ENCODE measurements around the gene MYO18B. TPM values are rescaled to one million over a fixed set of nuclear protein-coding genes. Genes with fewer than 3 reads are reported as not detected.
A peak's percentile ranks its signal among the peaks of the same experiment; 100 is the strongest.
"Not testable (repeated sequence)": the region's sequence is repeated elsewhere in the genome, so short reads cannot be mapped to it uniquely, and the experiment has no call there.

Gene MYO18B
- polyA plus RNA-seq, 3 donors: 0.16 to 0.21 (median 0.20) TPM

DNA sequence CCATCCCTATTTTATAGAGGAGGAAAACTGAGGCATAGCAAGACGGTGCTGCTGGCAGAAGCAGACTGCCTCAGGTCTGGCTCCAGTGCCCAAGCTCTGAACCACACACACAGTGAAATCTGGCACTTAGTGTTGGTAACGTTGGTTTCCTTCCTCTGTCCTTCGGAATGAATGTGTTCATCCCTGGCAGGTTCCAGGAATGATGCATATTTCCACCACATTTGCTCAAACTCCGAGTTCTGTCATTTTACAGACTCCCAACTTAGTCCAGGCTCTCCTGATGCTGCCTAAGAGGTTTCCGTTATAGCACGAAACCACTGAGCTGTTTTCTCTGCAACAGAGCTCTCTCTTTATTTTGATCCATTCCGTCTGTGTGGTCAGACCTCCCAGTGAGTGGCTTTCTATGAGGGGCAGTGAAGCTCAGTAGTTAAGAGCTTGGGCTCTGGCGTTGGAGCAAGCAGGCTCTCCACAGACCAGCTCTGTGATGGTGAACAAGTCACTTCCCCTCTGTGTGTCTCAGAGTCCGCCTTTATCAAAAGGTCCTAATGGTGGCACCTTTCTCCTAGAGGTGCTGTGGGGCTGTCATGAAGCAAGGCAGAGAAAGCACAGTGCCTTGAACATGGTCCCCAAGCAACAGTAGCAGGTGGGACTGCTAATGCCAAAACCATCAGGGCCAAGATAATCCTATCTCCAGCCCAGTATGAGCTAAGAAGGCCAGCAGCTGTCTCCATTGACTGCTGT, 200.3 kb downstream of the MYO18B start:
- no peak for DNase-seq

DNA sequence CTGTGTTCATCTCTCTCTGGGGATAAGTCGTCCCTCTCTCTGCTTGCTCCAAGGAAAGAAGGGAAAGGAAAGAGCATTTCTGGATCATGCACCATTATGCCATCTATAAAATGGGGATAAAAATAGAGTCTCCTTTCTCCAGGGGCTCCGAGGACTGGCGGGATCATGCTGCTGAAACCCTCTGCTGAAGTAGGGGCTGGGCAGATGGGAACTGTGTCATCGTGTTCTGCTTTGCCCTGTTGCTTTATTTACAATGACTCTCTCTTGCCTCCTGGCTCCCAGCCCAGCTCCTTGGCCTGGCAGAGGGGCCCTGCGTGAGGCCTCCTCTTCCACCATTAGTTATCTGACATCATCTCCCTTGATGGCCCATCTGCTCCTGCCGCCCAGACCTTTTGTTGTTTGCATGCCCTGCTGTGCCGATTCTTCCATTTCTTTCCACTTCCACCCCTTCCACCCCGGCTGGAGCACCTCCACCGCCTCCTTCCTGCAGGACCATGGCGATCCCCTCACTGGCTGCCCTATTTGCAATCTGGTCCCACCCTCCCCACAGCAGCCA, 200.9 kb downstream of the MYO18B start:
- DNase-seq: no peak

DNA sequence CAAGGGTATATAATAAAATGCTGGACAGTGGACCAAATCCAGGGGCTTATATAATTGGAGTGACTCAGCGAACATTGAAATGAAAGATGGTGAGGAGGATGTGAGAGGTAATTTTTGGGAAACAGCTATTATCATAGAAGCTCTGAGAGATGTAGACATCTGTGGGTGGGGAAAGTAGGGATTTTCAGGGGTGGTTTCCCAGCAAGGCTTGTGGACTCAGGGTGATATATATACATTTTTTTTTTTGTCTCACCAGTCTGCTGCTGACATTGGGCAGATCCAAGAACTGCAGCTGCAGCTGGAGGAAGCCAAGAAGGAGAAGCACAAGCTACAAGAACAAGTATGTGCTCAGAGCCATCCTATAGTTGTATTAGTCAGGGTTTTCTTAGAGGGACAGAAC, 208.1 kb downstream of the MYO18B start:
- no peak for DNase-seq

DNA sequence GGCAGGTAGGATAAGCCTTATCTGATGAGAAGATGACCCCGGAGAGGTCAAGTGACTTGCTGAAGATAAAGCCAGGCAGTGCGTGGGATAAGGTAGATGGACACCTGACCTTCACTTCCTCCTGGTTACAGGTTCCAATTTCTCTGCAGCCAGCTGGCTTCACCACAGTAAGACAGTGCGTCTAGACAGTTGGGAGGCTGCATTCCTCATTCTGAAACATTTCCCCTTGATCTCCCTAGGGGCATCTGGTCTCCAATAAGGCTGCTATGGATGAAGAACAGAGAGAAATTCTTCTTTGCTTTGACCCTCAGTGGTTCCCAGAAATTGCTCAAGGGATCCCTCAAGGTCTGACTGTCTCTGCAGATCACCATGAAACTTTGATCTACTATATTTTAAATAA, 211.3 kb downstream of the MYO18B start:
- no peak for DNase-seq

DNA sequence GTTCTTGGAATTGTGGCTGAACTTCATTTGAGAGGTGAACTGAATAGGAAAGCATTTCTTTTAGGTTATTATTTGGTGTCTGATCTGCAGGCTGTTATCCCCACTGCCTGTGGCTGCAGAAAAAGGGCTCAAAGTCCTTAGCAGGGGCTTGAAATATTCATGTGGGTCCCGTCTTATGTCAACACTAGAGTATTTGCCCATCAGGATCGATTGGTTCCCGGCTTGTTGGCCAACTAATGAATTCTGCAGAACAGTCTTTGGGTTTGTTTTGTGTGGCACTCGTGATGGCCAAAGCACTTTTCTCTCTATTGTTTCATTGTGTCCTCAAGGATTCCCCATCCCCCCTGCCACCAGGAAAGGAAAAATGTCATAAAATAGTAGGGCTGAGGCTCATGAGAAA, 211.9 kb downstream of the MYO18B start:
- DNase-seq: no peak

DNA sequence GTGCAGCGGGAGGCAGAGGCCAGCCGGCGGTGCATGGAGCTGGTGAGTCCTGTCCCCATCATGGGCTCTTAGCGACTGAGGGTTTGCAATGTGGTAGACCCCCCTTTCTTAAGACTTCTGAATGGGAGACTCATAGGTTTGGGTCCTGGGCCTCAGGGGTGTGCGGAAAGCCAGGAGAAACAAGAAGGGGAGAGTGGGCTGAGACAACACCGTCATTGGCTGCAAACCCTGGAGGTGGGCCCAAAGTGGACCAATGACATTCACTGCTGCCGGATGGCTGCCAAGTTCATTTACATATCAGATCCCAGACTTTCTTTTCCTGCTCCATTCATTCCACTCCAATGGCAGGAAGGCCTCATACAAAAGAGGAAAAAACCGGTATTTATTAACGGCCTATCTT, 213.3 kb downstream of the MYO18B start:
- no peak for DNase-seq

DNA sequence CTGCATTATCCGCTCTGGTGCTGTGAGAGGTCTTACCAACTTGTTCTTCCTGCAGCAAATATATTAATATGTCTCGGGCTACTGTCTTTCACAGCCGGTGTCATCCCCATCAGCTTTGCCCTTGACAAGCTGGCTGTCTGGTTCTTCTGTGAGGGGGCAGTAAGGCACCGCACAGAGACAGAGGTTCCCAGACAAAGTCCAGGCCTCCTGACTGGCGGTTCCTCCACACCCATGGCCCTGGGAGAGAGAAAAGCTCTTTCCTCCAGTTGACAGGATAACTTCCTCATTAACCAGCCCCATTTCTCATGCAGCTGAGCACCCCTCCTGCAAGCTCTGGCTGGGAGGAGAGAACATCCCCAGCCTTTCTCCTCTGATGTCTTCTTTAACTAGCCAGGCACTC, 214.8 kb downstream of the MYO18B start:
- no peak for DNase-seq

DNA sequence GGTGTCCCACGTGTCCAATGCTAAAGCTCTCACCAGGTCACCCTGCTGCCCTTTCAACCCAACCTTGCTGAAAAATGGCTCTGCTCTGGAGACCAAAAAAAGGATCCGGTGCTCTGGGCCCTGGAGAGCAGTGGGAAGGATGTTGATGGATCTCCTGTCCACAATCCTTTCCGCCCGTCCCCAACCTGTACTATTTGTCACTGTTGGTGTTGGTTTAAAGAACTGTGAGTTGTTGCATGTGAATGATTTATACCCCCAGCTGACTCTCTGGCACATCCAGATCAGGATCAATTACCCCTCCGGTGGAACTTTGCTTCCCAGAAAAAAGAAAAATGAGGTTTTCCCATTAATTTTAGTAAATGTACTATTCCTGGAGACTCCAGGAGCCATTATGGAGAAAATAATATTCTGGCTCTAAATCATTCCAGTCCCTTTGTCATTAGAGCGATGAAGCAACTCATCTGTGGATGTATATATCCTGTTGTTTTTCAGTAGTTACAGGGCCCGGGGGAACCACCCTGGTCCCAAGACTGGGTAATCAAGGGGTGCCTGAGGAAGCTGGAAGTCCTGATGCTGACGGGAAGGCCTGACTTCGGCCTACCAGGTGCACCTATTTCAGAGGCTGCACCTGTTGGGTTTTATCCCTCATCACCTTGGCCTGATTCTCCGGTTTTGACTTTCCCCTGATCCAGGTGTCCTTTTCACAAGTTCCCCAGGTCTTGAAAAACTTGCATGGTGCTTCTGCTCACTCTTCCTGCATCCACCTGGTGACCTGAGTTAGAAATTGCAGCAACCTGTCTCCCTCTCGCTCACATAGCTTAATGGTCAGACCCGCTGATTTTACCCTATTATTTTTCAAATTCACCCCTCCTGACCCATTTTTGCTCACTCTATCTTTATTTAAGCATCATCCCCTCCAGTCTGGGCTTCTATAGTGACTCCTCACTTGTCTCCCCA, 218.1 kb downstream of the MYO18B start:
- no peak for DNase-seq

DNA sequence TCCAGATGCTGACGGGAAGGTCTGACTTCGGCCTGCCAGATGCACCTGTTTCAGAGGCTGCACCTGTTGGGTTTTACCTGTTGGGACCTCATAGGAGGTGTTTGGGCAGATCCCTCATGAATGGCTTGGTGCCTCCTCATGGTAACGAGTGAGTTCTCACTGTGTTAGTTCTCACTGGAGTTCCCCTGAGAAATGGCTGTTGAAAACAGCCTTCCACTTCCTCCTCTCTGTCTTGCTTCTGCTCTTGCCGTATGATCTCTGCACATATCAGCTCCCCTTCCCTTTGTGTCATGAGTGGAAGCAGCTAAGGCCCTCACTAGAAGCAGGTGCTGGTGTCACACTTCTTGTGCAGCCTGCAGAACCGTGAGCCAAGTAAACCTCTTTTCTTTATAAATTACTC, 219.7 kb downstream of the MYO18B start:
- DNase-seq: no peak

DNA sequence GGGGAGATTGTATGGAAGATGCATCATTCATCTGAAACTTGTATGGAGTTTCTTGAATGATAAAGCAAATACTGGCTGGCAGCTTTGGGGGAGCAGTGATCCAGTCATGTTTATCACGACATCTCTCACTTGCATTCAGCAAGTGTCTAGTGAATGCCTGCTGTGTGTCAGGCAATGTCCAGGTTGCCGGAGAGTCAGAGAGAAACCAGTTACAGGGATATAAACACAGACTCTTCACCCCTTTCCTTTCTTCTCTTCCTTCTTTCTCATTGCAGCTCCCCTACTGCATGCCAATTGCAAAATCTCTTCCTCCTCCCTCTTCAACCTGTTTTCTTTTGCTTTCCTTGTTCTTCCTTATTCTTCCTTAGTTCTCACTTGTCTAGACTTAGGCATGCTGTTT, 220.7 kb downstream of the MYO18B start:
- DNase-seq: no peak

DNA sequence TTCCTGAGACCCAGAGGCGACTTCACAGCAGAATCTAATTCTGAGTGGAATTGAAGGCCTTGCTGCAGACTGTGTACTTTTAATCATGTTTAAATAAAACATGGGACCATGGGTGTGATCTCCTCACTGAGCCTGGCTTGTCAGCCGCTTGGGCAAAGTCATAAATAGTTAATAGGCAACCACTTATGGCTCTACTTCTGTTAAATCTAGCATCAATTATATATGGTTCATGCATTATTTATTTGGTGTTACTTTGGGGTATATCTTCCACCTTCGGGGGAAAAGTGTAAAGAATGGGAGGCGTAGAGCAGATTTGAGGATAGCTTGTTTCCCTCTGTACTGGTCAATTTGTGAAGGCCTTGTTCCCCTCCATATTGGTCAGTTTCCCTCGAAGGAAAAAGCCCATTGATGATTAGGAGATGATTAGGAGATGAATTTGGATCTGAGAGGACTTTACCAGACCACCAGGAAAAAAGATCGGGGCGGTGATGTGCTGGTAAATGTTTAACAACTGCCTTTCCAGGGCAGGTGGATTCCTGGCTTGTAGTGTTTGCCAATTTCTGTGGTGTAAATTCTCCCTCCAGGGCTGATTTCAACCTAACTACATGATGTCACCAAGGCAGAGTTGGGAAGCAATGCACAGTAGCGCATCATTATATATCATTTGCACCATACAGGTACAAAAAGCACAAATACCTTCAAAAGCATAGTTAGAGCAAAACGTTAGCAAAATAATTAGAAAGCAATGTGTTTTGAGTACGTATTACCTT, 223.2 kb downstream of the MYO18B start:
- no peak for DNase-seq

DNA sequence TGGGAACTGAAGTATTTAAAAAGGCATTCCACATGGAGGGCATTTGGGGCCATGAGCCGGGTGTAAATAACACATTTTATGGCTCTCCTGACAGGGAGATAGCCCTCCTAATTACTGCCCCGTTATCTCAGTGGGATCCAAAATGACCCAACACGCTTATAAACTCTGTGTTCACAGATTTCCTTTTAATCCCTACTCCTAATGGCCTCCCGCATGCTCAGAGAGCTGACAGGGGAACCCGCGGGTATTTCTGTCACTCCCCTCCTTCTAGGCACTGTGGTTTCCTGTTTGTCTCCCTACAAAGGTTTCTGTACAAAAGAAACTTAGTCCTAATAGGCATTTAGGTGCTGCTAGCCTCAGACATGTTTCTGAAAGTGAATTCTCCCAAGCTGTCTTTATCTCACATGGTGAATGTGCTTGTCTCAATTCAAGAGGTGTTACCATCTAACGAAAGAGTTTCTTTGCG, 224.5 kb downstream of the MYO18B start:
- peak; percentile 4 for DNase-seq

DNA sequence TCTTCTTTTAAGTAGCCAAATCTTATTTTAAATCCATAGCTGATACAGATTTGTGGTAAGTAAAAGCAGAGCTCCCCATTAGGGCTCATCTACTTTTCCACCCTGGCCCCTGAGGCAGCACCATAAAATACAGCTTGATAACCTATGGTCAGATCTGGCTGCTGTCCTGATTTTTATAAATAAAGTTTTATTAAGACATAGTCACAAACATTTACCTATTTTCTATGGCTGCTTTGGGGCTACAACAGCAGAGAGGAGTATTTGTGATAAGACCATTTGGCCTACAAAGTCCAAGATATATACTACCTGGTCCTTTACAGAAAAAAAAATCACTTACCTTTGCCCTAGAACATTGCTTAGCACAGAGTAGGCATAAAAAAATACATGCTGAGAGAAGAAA, 227.3 kb downstream of the MYO18B start:
- no peak for DNase-seq

DNA sequence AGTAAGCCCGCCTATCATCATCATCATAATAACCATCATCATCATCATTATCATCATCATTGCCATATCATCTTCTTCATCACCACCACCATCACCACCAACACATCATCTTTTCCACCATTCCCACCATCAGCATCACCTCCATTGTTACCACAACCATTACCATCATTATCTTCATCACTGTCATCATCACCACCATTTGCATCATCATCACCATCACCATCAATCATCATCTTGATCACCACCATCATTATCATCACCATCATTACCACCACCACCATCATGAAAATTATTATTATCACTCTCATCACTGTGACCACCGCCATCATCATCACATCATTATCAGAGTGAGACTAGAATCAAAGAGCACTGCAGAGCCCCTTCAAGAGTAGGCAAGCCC, 227.9 kb downstream of the MYO18B start:
- no peak for DNase-seq

DNA sequence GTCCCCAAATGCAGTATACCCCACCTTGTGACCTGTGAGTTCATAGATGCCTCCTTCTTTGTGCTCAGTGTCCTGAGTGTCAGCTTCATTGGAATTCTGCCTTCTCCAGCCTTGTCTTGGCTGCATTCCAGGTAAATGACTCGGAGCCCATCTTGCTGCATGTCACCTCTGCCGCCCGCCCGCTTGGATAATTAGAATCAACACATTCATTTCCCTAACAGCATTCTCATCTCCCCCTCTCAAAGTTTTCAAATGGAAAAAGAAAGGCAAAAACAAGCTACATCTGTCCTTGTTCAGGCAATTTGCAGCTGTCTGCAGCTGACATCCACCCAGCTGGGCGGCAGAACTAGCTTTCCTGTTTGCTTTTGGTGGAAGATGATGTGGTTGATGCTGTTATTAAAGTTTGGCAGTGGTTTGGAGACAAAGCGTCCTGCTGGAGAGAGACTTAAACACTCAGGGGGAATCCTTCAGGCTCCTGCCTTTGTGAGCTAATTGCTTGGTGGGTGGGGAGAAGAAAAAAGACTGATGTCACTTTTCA, 228.5 kb downstream of the MYO18B start:
- peak; percentile 23 for DNase-seq

DNA sequence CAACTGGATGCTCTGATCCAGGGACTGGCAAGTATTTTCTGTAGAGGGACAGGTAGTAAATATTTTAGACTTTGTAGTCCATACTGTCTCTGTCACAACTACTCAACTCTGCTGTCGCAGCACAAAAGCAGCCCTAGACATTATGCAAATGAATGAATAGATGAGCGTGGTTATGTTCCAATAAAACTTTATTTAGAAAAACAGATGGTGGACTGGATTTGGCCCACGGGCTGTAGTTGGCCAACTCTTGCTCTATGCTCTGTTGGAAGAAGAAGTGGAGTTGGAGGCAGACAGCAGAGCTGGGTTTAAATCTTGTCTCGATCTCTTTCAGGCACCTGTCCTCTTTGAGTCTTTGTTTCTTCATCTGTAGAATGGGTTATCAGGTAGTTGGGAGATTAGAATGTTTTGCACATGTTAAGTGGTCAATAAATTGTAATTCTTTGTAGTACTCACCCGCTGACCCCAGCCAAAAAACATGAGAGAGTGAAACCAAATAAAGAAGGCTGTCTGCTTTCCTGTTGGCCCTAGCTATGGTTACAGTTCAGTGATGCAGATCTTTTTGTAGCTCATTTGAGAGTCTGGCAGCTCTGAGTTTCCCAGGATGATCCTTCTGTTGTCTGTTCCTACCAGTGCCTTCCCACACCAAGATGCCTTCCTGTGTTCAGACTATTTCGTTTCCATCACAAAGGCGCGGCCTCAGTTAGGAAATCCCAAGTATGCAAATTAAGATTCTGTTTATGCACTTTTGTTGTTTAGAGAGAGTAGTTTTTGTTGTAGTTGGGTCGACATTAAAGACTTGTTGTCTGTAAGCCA, 229.2 kb downstream of the MYO18B start:
- no peak for DNase-seq

DNA sequence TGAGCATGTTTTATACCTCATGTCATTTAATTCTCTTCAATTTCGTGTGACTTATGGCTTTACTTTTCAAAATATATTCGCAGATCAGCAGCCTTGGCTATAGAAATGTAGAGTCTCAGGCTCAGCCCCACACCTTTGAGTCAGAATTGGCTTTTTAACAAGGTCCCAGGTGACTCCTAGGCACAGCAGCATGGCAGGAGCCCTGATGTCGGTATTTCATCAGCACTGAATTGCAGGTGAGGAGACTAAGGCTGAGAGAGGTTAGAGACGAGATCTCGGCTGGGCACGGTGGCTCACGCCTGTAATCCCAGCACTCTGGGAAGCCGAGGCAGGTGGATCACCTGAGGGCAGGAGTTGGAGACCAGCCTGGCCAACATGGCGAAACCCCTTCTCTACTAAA, 230.4 kb downstream of the MYO18B start:
- no peak for DNase-seq

DNA sequence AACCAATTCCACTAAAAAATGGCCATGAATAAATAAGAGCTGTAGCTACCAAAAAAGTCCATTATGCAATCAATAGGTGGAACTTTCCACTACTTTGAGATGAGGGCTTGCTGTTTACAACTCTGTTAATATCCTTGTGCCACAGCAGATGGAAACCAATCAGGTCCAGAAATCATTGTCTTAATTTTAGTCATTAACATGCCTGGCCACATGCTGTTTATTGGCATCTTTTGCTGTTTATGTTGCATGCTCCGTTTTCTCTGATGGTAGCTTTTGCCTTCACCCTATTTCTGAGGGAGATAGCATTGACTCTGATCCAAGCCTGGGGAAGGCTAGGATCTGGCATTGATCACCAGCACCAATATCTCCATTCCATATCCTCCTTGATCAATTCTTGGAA, 234.4 kb downstream of the MYO18B start:
- no peak for DNase-seq

DNA sequence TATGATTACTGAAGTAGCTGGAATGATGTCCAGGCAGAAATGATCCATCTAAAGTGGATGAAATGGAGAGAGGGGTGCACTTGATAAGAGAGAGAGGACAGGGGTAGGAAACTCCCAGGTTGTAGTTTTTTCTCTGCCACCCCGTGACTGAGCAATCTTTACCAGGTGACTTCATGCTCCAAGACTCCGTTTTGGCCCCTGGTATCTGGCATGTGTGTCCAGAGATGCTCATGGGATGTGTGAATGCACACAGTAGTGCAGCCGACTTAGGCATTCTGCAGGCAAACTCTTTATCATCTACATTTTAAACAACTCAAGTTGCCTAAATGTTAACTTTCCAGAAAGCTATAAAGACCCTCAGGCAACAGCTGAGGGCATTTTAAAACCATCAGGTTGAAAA, 238.0 kb downstream of the MYO18B start:
- DNase-seq: no peak

DNA sequence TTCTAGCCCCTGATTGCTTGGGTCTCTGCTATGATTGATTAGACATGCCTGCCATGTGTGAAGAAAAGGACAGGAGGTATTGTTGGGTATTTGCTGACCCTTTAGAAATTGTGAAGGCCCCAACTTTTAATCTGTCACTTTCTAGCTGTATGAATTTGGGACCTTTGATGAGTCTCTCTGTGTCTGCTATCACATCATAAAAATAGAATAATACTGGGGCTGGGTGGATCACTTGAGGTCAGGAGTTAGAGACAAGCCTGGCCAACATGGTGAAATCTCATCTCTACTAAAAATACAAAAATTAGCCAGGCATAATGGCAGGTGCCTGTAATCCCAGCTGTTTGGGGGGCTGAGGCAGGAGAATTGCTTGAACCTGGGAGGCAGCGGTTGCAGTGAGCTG, 242.9 kb downstream of the MYO18B start:
- DNase-seq: not testable (repeated sequence)

DNA sequence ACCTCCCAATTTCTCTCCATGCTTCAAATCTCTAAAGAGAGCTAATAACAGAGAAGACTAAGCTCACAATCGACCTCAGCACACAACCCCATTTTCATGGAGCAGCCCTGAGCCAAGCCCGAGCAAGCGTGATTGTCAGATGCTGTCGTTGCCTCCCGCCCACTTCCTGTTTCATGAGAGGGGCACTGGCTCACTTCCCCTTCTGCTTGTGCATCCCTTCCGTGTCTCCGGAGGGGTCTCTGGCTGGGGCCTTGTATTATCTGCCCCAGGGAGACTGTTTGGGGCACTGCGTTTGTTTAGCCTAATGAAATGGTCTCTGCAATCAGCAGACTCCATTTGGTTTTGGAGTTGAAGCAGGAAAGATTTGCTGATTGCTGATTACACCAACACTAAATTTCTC, 246.0 kb downstream of the MYO18B start:
- DNase-seq: no peak

Measured in renal pelvis (tissue), 4 donors.